ENCODE results near the gene TCEA3. TPM values are rescaled to one million over a fixed set of nuclear protein-coding genes. Genes with fewer than 3 reads are reported as not detected.

The TCEA3 gene
- total RNA-seq, 4 donors from 2014 or later, result 16.7 to 24.1 (median 20.9) TPM

DNA sequence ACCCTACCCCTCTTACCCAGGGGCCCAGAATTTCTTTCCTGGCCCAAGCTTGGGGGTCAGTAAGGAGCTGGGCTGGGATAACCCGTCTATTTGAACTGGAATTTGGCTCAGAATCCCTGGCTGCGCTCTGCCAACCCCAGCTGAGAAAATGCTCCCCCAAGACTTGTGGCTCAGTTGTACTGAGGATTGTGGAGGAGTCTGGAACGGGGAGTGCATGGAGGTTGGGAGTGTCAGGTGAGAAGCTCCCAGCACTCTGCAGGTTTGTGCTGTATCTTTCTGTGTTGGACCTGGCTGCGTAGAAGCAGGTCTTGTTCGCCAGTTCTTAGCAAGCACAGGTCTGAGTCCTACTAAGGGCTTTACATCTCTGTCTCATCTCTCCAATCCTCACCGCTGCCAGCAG, 1.6 kb downstream of the TCEA3 start:
- DNase-seq (ENCODE audit: extremely low spot score), result no peak
- Histone ChIP-seq H3K4me1 (peaks cover 40 to 60% (median 49%) of the 10 kb centered on the region in 4 donors), H3K36me3 (peaks cover 0 to 3% (median under 1%) of the 10 kb centered on the region in 4 donors), H3K4me3 (peak overlapping the region; percentile 63 to 77 (median 70)), H3K9me3 (no peaks in the 10 kb centered on the region), H3K27ac (replicated peaks in 1 of 4) (peak overlapping the region; percentile 81 to 89 (median 85)), H3K27me3 (no peaks in the 10 kb centered on the region)
- WGBS, result 54% methylated on average over 5 of the region's 6 CpGs
- intact Hi-C loops (cut with DNase I), result loop anchor here (10.0 kb wide), 1 partner anchor 62 kb away; the partner anchor contains the start of gene ASAP3
- TF ChIP-seq EP300 (IDR thresholded peaks at IDR 0.05) (no peak), POLR2A (IDR thresholded peaks at IDR 0.05; ENCODE audit: low read depth) (no peak), POLR2AphosphoS5 (IDR thresholded peaks at IDR 0.05) (no peak)
- TF ChIP-seq, protein P1, sequence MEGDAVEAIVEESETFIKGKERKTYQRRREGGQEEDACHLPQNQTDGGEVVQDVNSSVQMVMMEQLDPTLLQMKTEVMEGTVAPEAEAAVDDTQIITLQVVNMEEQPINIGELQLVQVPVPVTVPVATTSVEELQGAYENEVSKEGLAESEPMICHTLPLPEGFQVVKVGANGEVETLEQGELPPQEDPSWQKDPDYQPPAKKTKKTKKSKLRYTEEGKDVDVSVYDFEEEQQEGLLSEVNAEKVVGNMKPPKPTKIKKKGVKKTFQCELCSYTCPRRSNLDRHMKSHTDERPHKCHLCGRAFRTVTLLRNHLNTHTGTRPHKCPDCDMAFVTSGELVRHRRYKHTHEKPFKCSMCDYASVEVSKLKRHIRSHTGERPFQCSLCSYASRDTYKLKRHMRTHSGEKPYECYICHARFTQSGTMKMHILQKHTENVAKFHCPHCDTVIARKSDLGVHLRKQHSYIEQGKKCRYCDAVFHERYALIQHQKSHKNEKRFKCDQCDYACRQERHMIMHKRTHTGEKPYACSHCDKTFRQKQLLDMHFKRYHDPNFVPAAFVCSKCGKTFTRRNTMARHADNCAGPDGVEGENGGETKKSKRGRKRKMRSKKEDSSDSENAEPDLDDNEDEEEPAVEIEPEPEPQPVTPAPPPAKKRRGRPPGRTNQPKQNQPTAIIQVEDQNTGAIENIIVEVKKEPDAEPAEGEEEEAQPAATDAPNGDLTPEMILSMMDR (IDR thresholded peaks at IDR 0.05), result no peak

DNA sequence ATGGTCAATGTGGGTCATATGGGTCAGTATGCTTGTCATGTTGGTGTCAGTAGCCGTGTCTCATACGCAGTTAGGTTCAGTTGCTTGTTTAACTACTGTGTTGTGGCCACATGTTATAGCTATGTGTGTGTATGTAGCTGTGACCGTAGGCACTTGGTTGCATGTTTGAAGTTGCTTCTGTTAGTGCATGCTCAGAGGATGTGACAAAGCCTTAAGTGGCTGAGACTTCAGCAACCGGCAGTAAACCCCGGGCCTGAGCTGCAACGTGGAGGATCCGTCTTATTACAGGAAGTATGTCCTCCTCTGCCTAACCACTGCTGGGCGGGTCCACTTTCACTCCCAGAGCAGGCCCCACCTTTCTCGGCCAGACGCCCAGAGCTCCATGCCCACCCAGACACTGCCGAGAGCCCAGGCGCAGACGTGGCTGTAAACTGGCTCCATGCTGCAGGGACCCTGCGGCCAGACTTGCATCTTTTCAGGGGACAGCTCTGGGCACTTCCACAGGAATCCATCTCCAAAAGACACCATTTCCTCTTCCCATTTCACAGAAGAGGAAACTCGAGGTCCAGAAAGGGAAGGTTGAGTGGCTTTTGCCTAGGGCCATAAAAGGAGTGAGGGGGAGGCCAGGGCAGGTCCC, 2.2 kb downstream of the TCEA3 start:
- TF ChIP-seq POLR2AphosphoS5 (IDR thresholded peaks at IDR 0.05) (peak in 1 of 2 donors; percentile 3), EP300 (IDR thresholded peaks at IDR 0.05) (no peak)
- WGBS, result 12% methylated on average over 12 of the region's 15 CpGs
- Histone ChIP-seq H3K4me1 (peaks cover 43 to 63% (median 53%) of the 10 kb centered on the region in 4 donors), H3K27me3 (no peaks in the 10 kb centered on the region), H3K9me3 (no peaks in the 10 kb centered on the region), H3K4me3 (peak overlapping the region; percentile 12 to 77 (median 42)), H3K27ac (replicated peaks in 1 of 4) (peak overlapping the region; percentile 81 to 89 (median 85)), H3K36me3 (peaks cover 0 to 6% (median 0%) of the 10 kb centered on the region in 4 donors)
- no peak for DNase-seq (ENCODE audit: extremely low spot score)
- intact Hi-C loops (cut with DNase I), result loop anchor here (10.0 kb wide), 1 partner anchor 62 kb away; the partner anchor contains the start of gene ASAP3

GRCh38 chr1:23421753-23422240, 2.8 kb downstream of the TCEA3 start:
- intact Hi-C loops (cut with DNase I), result loop anchor here (10.0 kb wide), 1 partner anchor 63 kb away; the partner anchor contains the start of gene ASAP3
- Histone ChIP-seq H3K9me3 (no peaks in the 10 kb centered on the region), H3K4me3 (peak overlapping the region; percentile 12 to 77 (median 42)), H3K36me3 (peaks cover 0 to 12% (median 4%) of the 10 kb centered on the region in 4 donors), H3K4me1 (peaks cover 43 to 63% (median 54%) of the 10 kb centered on the region in 4 donors), H3K27me3 (no peaks in the 10 kb centered on the region), H3K27ac (replicated peaks in 1 of 4) (peak overlapping the region; percentile 81 to 89 (median 85))
- 43% methylated on average over 3 of the region's 6 CpGs for WGBS
- DNase-seq (ENCODE audit: extremely low spot score), result no peak
- TF ChIP-seq, protein P1 (IDR thresholded peaks at IDR 0.05), result peak in 1 of 3 experiments; percentile 21
- TF ChIP-seq POLR2AphosphoS5 (IDR thresholded peaks at IDR 0.05) (peak; percentile 7 to 36), POLR2A (IDR thresholded peaks at IDR 0.05; ENCODE audit: low read depth) (no peak), EP300 (IDR thresholded peaks at IDR 0.05) (no peak)

DNA sequence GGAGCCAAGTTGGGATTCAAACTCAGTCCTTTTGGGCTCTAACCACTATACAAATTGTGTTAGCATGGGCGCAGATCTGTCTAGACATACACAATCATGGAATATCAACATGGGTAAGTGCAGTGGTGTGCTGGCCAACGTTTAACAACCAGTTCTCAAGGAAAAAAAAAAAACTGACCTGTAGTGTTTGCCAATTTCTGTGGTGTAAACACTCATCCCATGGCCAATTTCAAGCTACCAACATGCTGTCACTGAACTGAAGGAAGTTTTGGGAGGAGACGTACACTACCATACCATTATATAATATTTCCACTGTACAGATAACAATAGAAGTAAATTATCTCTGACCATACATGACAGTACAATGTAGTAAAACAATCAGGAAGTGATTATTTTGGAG, 3.2 kb downstream of the TCEA3 start:
- Histone ChIP-seq H3K36me3 (peaks cover 0 to 16% (median 9%) of the 10 kb centered on the region in 4 donors), H3K27me3 (no peaks in the 10 kb centered on the region), H3K4me3 (no peak overlapping the region), H3K27ac (replicated peaks in 1 of 4) (peak overlapping the region in 3 of 4 donors; percentile 84 to 89 (median 86)), H3K9me3 (no peaks in the 10 kb centered on the region), H3K4me1 (peaks cover 43 to 63% (median 54%) of the 10 kb centered on the region in 4 donors)
- WGBS, result 60% methylated on average over 3 of the region's 3 CpGs
- TF ChIP-seq EP300 (IDR thresholded peaks at IDR 0.05) (no peak), POLR2A (IDR thresholded peaks at IDR 0.05; ENCODE audit: low read depth) (no peak), POLR2AphosphoS5 (IDR thresholded peaks at IDR 0.05) (no peak)
- TF ChIP-seq, protein P1 (IDR thresholded peaks at IDR 0.05), result no peak
- intact Hi-C loops (cut with DNase I), result loop anchor here (10.0 kb wide), 1 partner anchor 63 kb away; the partner anchor contains the start of gene ASAP3
- no peak for DNase-seq (ENCODE audit: extremely low spot score)

DNA sequence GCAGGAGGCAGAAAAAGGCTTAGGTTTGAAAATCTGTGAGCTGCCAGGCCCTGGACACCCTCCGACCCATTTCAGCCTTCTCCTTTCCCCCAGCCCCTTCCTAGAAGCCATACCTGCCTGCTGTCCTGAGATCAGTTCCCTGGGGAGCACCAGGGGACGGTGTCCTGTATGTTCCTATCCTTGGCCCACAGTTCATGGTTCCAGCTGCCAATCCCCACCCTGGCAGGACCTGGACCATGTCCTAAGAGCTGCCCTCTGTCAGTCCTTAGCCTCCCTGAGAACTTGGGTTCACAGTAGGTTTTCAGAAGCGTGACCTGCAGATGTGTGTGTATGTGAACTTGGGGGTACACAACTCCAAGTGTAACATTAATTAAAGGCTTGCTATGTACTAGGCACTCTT, 3.8 kb downstream of the TCEA3 start:
- no peaks in the 10 kb centered on the region for H3K27me3 ChIP-seq
- intact Hi-C loops (cut with DNase I), result loop anchor here (10.0 kb wide), 1 partner anchor 64 kb away; the partner anchor contains the start of gene ASAP3
- TF ChIP-seq EP300 (IDR thresholded peaks at IDR 0.05) (no peak), POLR2A (IDR thresholded peaks at IDR 0.05; ENCODE audit: low read depth) (no peak), POLR2AphosphoS5 (IDR thresholded peaks at IDR 0.05) (no peak)
- TF ChIP-seq, protein P1 (IDR thresholded peaks at IDR 0.05), result no peak
- no peaks in the 10 kb centered on the region for H3K9me3 ChIP-seq
- no peak for DNase-seq (ENCODE audit: extremely low spot score)
- no peak overlapping the region for H3K27ac ChIP-seq (replicated peaks in 1 of 4)
- peaks cover 0 to 18% (median 9%) of the 10 kb centered on the region in 4 donors for H3K36me3 ChIP-seq
- no peak overlapping the region for H3K4me3 ChIP-seq
- 100% methylated on average over 3 of the region's 3 CpGs for WGBS
- peaks cover 43 to 63% (median 54%) of the 10 kb centered on the region in 4 donors for H3K4me1 ChIP-seq

Data from esophagus muscularis mucosa (tissue), 4 donors.